ENCODE data around the gene EPHA5.

- TF ChIP-seq CTCF (IDR thresholded peaks at IDR 0.05; ENCODE audit: insufficient read depth, low read depth, low read length), result no peak
- TF ChIP-seq EZH2 (IDR thresholded peaks at IDR 0.05; ENCODE audit: insufficient read depth, low read length), result no peak
Measured at GRCh38 chr4:65498606-65499005, 171.7 kb downstream of the EPHA5 start.

Data from astrocyte (in vitro differentiated cells and primary cell).